Muscle layer of colon (tissue), 2 donors: ENCODE results near the gene OIP5.
"Not testable (repeated sequence)": the region's sequence is repeated elsewhere in the genome, so short reads cannot be mapped to it uniquely, and the experiment has no call there.

Experiments used
- H3K27ac ChIP-seq: one replicate; pipeline ENCODE4 v1.7.0; 2013; ENCODE audit warnings: low read depth, mild to moderate bottlenecking, low read length, moderate library complexity
- H3K27me3 ChIP-seq, 2 donors: one replicate each; pipeline ENCODE4 v1.7.0; 2013; ENCODE audit warnings: low read length in 2 of 2, mild to moderate bottlenecking in 2 of 2; ENCODE audit not compliant: insufficient read depth in 2 of 2, control insufficient read depth in 1 of 2
- H3K36me3 ChIP-seq: one replicate; pipeline ENCODE4 v1.7.0; 2013; ENCODE audit warnings: mild to moderate bottlenecking, low read length; ENCODE audit not compliant: insufficient read depth
- H3K4me1 ChIP-seq: one replicate; pipeline ENCODE4 v1.7.0; 2013; ENCODE audit warnings: mild to moderate bottlenecking, low read length; ENCODE audit not compliant: insufficient read depth
- H3K4me3 ChIP-seq, 2 donors: one replicate each; pipeline ENCODE4 v1.7.0; 2013; ENCODE audit warnings: low read length in 2 of 2, low read depth in 1 of 2, mild to moderate bottlenecking in 1 of 2, moderate library complexity in 1 of 2
- H3K9ac ChIP-seq: one replicate; pipeline ENCODE4 v1.7.0; 2013; ENCODE audit warnings: low read length
- H3K9me3 ChIP-seq: one replicate; pipeline ENCODE4 v1.7.0; 2013; ENCODE audit warnings: mild to moderate bottlenecking, low read length
- donor health status: abdominal sarcoma.
- donor health status: Adenocarcinoma of cecum.

OIP5 gene

DNA sequence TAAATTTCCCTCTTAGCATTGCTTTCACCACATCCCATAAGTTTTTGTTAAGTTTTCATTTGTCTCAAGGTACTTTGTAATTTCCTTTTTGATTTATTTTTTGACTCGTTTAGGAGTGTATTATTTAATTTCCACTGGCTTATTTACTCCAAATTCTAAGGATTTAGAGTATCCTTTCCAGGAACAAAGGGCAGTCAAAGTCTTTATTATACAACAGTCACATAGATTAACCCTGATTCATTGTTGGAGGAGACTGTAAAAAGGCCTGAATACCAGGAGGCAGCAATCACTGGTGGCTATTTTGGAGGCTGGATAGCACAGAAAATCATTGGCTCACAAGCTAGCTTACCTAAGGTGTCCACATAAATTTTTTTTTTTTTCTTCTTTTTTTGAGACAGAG lies 39.9 kb downstream of the OIP5 start:
- H3K27ac ChIP-seq, result no peak overlapping the region
- no peaks in the 10 kb centered on the region for H3K27me3 ChIP-seq
- no peak overlapping the region for H3K9ac ChIP-seq
- peaks cover 21% of the 10 kb centered on the region for H3K36me3 ChIP-seq
- H3K4me3 ChIP-seq, result no peak overlapping the region
- no peaks in the 10 kb centered on the region for H3K4me1 ChIP-seq
- H3K9me3 ChIP-seq, result no peaks in the 10 kb centered on the region

DNA sequence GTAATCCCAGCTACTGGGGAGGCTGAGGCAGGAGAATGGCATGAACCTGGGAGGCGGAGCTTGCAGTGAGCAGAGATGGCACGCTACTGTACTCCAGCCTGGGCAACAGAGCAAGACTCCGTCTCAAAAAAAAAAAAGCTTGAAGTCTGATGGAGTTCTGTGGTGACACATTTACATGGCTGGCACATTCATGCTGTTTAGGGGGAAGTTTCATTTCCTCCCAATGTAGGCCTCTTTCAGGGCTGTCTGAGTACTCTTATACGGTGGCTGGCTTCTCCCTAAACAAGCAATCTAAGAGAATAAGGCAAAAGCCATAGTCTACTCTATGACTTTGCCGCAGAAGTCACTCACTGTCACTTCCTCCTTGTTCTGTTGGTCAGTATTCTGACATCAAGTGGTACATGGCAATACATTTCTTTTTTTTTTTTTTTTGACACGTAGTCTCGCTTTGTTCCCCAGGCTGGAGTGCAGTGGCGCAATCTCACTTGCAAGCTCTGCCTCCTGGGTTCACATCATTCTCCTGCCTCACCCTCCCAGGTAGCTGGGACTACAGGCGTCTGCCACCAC lies 41.2 kb downstream of the OIP5 start:
- H3K36me3 ChIP-seq, result peaks cover 35% of the 10 kb centered on the region
- no peak overlapping the region for H3K4me3 ChIP-seq
- H3K9ac ChIP-seq, result no peak overlapping the region
- no peaks in the 10 kb centered on the region for H3K27me3 ChIP-seq
- H3K9me3 ChIP-seq, result no peaks in the 10 kb centered on the region
- peaks cover 6% of the 10 kb centered on the region for H3K4me1 ChIP-seq
- H3K27ac ChIP-seq, result no peak overlapping the region

DNA sequence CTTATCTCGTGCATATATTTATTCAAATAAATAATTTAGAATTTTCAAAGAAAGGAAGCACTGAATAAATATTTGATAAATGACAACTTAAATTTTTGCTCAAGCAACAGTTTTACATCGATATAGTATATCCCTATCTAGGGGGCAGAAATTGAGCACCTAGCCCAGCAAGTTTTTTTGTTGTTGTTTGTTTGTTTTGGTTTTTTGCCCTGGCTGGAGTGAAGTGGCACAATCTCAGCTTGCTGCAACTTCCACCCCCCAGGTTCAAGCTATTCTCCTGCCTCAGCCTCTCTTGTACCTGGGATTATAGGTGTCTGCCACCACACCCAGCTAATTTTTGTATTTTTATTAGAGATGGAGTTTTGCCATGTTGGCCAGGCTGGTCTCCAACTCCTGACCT lies 42.4 kb downstream of the OIP5 start:
- H3K4me1 ChIP-seq, result peaks cover 16% of the 10 kb centered on the region
- peaks cover 46% of the 10 kb centered on the region for H3K36me3 ChIP-seq
- H3K27me3 ChIP-seq, result no peaks in the 10 kb centered on the region
- no peak overlapping the region for H3K27ac ChIP-seq
- no peaks in the 10 kb centered on the region for H3K9me3 ChIP-seq
- H3K4me3 ChIP-seq, result no peak overlapping the region
- H3K9ac ChIP-seq, result no peak overlapping the region

DNA sequence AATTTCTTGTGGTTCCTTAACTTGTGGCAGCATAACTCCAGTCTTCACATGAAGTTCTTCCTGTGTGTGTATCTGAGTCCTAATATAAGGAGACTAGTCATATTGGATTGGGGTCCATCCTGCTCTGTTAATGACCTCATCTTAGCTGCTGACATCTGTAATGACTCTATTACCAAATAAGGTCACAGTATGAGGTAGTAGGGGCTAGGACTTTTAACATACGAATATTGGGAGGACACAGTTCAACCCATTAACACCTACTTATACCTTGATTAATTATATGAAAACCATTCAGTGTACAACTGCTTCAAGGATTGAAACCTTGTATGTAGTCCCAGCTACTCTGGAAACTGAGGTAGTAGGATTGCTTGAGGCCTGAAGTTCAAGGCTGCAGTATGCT lies 43.9 kb downstream of the OIP5 start:
- no peak overlapping the region for H3K9ac ChIP-seq
- H3K9me3 ChIP-seq, result no peaks in the 10 kb centered on the region
- H3K27ac ChIP-seq, result no peak overlapping the region
- H3K4me3 ChIP-seq, result no peak overlapping the region
- H3K36me3 ChIP-seq, result peaks cover 39% of the 10 kb centered on the region
- H3K27me3 ChIP-seq, result no peaks in the 10 kb centered on the region
- peaks cover 17% of the 10 kb centered on the region for H3K4me1 ChIP-seq

DNA sequence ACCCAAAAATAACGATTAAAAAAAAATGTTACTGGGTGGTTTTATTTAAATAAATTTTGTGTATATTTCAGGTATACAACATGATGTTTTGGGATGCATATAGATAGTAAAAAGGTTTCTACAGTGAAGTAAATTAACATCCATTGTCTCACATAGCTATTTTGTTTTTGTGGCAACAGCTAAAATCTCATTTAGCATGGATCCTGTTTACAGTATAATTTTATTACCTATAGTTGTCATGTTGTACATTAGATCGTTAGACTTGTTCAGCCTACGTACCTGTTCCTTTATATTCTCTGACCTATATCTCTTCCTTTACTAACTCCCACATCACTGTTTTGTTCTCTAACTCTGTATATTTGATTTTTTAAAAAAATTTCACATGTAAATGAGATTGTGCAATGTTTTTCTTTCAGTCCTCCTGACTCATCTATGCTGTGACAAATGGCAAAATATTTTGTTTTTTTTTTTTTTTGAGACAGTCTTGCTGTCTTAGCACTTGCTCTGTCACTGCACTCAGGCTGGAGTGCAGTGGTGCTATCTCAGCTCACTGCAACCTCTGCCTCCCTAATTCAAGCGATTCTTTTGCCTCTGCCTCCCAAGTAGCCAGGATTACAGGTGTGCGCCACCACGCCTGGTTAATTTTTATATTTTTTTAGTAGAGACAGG lies 45.6 kb downstream of the OIP5 start:
- peaks cover 17% of the 10 kb centered on the region for H3K4me1 ChIP-seq
- H3K27ac ChIP-seq, result no peak overlapping the region
- H3K27me3 ChIP-seq, result no peaks in the 10 kb centered on the region

DNA sequence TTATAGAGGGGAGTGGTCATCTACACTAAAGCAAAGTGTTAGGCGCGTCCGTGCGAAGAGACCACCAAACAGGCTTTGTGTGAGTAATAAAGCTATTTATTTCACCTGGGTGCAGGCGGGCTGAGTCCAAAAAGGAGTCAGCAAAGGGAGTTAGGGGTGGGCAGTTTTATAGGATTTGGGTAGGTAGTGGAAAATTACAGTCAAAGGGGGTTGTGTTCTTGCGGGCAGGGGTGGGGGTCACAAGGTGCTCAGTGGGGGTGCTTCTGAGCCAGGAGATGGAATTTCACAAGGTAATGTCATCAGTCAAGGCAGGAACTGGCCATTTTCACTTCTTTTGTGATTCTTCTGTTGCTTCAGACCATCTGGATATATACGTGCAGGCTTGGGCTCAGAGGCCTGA lies 47.1 kb downstream of the OIP5 start:
- Histone ChIP-seq H3K4me1 (peaks cover 17% of the 10 kb centered on the region), H3K36me3 (peaks cover 35% of the 10 kb centered on the region), H3K27ac (no peak overlapping the region), H3K27me3 (no peaks in the 10 kb centered on the region), H3K4me3 (peak overlapping the region; percentile 95 to 96), H3K9me3 (no peaks in the 10 kb centered on the region), H3K9ac (peak overlapping the region; percentile 89)

More for the DNA sequence above, 45.6 kb downstream of the OIP5 start:
- no peak overlapping the region for H3K9ac ChIP-seq
- H3K4me3 ChIP-seq, result no peak overlapping the region
- H3K36me3 ChIP-seq, result peaks cover 35% of the 10 kb centered on the region
- no peaks in the 10 kb centered on the region for H3K9me3 ChIP-seq

DNA sequence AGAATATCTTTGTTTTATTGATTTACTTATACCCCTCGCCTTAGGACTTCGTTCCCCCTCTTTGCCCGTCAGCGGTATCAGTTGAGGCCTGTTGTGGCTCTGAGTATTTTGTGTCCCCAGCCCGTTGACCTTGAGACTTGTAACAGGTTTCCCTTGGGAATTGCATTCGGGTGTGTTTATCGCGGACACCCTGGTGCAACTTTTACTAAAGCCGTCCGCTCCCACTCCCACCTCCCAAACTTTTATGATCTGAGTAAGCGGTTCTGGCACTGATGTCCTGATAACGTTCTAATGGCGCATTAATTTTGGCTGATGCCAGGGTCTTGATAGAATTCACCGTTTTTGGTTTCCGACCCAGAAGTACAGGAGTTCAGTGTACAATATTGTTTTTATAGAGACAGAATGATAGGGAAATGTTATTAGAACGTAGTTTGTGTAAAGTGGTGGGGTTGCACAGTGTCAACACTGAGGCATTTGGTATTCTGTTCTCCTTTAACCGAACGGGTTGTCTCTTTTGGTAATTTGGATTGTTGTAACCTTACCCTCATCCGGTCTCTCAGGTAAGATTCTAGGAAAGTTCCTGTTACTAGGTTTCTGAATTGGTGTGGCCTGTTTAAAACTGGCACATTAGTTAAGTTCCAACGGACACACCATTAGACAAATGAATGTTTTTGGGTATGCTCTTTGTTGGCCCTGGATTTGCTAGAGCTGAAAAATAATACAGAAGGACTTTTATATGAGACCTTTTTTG lies 47.8 kb downstream of the OIP5 start:
- Histone ChIP-seq H3K4me3 (peak overlapping the region; percentile 95 to 96), H3K27me3 (no peaks in the 10 kb centered on the region), H3K4me1 (peaks cover 17% of the 10 kb centered on the region), H3K9ac (peak overlapping the region; percentile 89), H3K9me3 (no peaks in the 10 kb centered on the region), H3K27ac (peak overlapping the region; percentile 98), H3K36me3 (peaks cover 40% of the 10 kb centered on the region)

DNA sequence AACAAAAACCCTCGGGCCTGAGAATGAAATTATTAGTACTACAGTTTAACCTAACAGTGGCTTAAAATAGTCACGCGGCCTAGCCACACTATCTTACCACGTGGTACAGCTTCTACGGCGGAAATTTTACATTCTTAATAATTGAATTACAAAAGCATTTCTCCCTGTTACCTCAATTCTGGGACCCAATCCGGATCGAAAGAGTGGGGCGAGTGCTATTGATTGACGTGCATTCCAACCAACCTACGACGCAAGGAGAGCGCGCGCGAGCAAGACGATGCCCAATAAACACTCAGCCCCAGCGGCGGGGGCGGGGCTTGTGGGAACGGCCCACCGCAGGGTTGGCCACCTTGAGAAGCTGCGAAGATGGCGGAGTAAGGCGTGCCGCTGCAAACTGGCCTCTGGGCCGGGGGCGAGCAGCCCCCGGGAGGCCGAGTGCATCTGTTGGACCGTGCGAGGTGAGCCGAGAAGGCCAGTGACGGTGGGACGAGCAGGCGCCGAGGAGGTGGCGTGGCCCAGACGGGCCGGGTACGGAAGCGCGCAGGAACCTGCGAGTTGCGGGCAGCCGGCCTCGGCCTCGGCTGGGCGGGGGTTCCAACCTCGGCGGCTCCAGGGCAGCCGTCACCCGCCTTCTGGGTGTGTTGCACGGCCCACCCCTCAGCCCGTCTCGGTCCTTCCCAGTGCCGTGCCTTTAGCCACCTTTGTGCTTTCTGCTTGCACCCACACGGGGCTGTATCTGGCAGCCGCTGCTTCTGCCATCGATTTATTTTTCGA lies 48.6 kb downstream of the OIP5 start:
- no peaks in the 10 kb centered on the region for H3K27me3 ChIP-seq
- no peaks in the 10 kb centered on the region for H3K9me3 ChIP-seq
- H3K4me1 ChIP-seq, result peaks cover 17% of the 10 kb centered on the region
- peak overlapping the region; percentile 89 for H3K9ac ChIP-seq
- peaks cover 44% of the 10 kb centered on the region for H3K36me3 ChIP-seq
- peak overlapping the region; percentile 98 for H3K27ac ChIP-seq
- H3K4me3 ChIP-seq, result peak overlapping the region; percentile 95 to 96

DNA sequence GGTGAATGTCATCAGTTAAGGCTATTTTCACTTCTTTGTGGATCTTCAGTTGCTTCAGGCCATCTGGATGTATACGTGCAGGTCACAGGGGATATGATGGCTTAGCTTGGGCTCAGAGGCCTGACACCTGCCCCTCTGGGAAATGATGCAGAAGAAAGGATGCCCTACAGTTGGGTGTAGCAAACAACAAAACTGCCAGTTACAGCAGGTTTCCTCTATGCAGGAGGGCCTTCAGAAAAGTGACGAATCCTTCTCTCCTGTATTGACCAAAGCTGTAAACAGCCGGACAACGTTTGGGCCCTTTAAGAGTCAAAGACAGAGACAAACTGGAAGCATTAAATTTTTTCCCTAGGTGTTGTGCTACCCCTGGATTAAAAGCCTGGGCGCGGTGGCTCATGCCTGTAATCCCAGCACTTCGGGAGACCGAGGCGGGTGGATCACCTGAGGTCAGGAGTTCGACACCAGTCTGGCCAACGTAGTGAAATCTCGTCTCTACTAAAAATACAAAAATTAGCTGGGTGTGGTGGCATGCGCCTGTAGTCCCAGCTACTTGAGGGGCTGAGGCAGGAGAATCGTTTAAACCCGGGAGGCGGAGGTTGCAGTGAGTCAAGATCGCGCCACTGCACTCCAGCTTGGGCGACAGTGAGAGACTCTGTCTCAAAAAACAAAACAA lies 49.3 kb downstream of the OIP5 start:
- H3K4me1 ChIP-seq, result peaks cover 17% of the 10 kb centered on the region
- H3K9me3 ChIP-seq, H3K27me3 ChIP-seq: not testable (repeated sequence)
- peak overlapping the region; percentile 95 to 96 for H3K4me3 ChIP-seq
- H3K36me3 ChIP-seq, result peaks cover 37% of the 10 kb centered on the region
- peak overlapping the region; percentile 51 for H3K9ac ChIP-seq
- H3K27ac ChIP-seq, result peak overlapping the region; percentile 98

DNA sequence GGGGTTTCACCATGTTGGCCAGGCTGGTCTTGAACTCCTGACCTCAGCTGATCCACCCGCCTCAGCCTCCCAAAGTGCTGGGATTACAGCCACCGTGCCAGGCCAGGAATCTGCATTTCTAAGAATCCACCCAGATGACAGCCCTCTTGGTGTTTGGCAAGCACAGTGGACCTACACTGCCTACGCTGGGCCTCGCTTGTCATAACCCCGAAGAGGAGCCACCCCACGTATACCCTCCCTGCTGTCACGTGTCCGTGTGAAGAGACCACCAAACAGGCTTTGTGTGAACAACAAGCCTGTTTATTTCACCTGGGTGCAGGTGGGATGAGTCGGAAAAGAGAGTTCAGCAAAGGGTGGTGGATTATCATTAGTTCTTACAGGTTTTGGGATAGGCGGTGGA lies 50.0 kb downstream of the OIP5 start:
- peaks cover 16% of the 10 kb centered on the region for H3K4me1 ChIP-seq
- H3K9me3 ChIP-seq, H3K4me3 ChIP-seq, H3K27ac ChIP-seq, H3K9ac ChIP-seq, H3K27me3 ChIP-seq: not testable (repeated sequence)
- H3K36me3 ChIP-seq, result peaks cover 33% of the 10 kb centered on the region

DNA sequence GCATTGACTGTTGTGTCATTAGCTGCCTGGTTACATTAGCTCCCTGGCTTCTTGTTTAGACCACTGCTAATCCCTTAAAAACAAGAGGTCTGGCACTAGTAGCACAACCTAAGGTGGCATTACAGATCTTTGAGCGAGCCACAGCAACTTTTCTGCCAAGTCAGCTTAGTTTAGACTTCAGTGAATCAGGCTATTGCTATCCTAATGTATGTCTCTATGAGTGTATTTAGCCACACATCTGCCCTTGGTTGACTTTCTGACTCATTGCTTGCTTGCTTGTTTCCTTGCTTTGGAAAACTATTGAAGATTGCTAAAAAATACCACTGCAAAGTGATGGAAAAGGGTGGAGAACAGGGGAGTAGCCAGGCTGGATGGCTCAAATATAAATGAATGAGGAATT lies 51.2 kb downstream of the OIP5 start:
- Histone ChIP-seq H3K4me1 (peaks cover 11% of the 10 kb centered on the region), H3K27ac (no peak overlapping the region), H3K36me3 (peaks cover 21% of the 10 kb centered on the region), H3K27me3 (no peaks in the 10 kb centered on the region), H3K4me3 (no peak overlapping the region), H3K9me3 (no peaks in the 10 kb centered on the region), H3K9ac (no peak overlapping the region)
